Loucy (cell line): ENCODE measurements around the gene TEX55.
A peak's percentile ranks its signal among the peaks of the same experiment; 100 is the strongest.

ENCODE experiments used
- H2AFZ ChIP-seq: fragments of 200-600 bp; sonication (generic); 2 replicates; pipeline ENCODE4 v1.6.0; 2016; ENCODE audit warnings: antibody characterized with exemption, mild to moderate bottlenecking, low read length, moderate library complexity
- H3F3A ChIP-seq: fragments of 200-600 bp; 2 replicates; pipeline ENCODE4 v1.6.0; 2016; ENCODE audit warnings: antibody characterized with exemption, low read depth, mild to moderate bottlenecking
- H3K27me3 ChIP-seq: fragments of 200-600 bp; sonication (generic); 2 replicates; pipeline ENCODE4 v1.6.1; 2014; ENCODE audit warnings: low read length, mild to moderate bottlenecking; ENCODE audit not compliant: insufficient read depth, poor library complexity, severe bottlenecking
- H3K36me3 ChIP-seq: fragments of 200-600 bp; sonication (generic); 2 replicates; pipeline ENCODE4 v1.6.1; 2016; ENCODE audit warnings: low read length; ENCODE audit not compliant: insufficient read depth
- H3K4me1 ChIP-seq: fragments of 200-600 bp; sonication (generic); 2 replicates; pipeline ENCODE4 v1.5.1; 2014; ENCODE audit warnings: low read length, mild to moderate bottlenecking; ENCODE audit not compliant: insufficient read depth, poor library complexity, severe bottlenecking
- H3K4me2 ChIP-seq: fragments of 200-600 bp; sonication (generic); 2 replicates; pipeline ENCODE4 v1.6.0; 2014; ENCODE audit warnings: antibody characterized with exemption, low read length, low read depth, mild to moderate bottlenecking; ENCODE audit not compliant: poor library complexity, severe bottlenecking
- H3K4me3 ChIP-seq: fragments of 200-600 bp; sonication (generic); 2 replicates; pipeline ENCODE4 v1.5.1; 2014; ENCODE audit warnings: low read length, mild to moderate bottlenecking, mixed read lengths; ENCODE audit not compliant: poor library complexity, severe bottlenecking
- H3K79me2 ChIP-seq: fragments of 200-600 bp; sonication (generic); 2 replicates; pipeline ENCODE4 v1.6.1; 2014; ENCODE audit warnings: low read length; ENCODE audit not compliant: insufficient read depth
- H3K9ac ChIP-seq: fragments of 200-600 bp; sonication (generic); 2 replicates; pipeline ENCODE4 v1.6.0; 2014; ENCODE audit warnings: mild to moderate bottlenecking, low read depth, low read length, moderate library complexity; ENCODE audit not compliant: poor library complexity, severe bottlenecking
- H3K9me2 ChIP-seq: fragments of 200-600 bp; sonication (generic); replicated peaks from 2 replicates; pipeline ENCODE4 v1.6.1; 2016; ENCODE audit warnings: low read depth, low read length, mixed read lengths
- H3K9me3 ChIP-seq: fragments of 200-600 bp; sonication (generic); 2 replicates; pipeline ENCODE4 v1.6.1; 2014; ENCODE audit warnings: mild to moderate bottlenecking, antibody characterized with exemption, low read length, low read depth; ENCODE audit not compliant: insufficient read depth
- H4K20me1 ChIP-seq: fragments of 200-600 bp; sonication (generic); 2 replicates; pipeline ENCODE4 v1.6.0; 2014; ENCODE audit warnings: antibody characterized with exemption, low read length, mild to moderate bottlenecking; ENCODE audit not compliant: insufficient read depth, poor library complexity, severe bottlenecking
- CTCF ChIP-seq: fragments of 200-600 bp; sonication (generic); conservative IDR thresholded peaks from 2 replicates; pipeline ENCODE4 v1.5.1; 2014; ENCODE audit warnings: mild to moderate bottlenecking, antibody characterized with exemption, low read length
- EZH2phosphoT487 ChIP-seq: fragments of 200-600 bp; IDR thresholded peaks from 2 replicates; pipeline ENCODE4 v1.6.1; 2018; ENCODE audit warnings: antibody characterized with exemption, mild to moderate bottlenecking, moderate library complexity, borderline replicate concordance

Gene TEX55

GRCh38 chr3:119145500-119146167, at the start of gene TEX55:
Gene TEX55, plus strand, starts transcription at chr3:119146165. Its CDS starts 25 bp downstream, at chr3:119146190.
- peak within 1 kb of the TSS; percentile 67; the same call in 1 of the 2 replicates for H2AFZ ChIP-seq
- H3K9me3 ChIP-seq = no peaks in the 10 kb centered on the region
- H4K20me1 ChIP-seq = no peaks in the 10 kb centered on the region
- no peak within 1 kb of the TSS for H3K4me2 ChIP-seq
- no peaks in the 10 kb centered on the region for H3K27me3 ChIP-seq
- H3F3A ChIP-seq = no peaks in the 10 kb centered on the region
- no peak within 1 kb of the TSS for H3K9ac ChIP-seq
- H3K4me3 ChIP-seq = no peak within 1 kb of the TSS
- no peaks in the 10 kb centered on the region for H3K4me1 ChIP-seq
- no peaks in the 10 kb centered on the region for H3K36me3 ChIP-seq
- H3K9me2 ChIP-seq = no peaks in the 10 kb centered on the region
- peak; percentile 76 for TF ChIP-seq CTCF
- no peak for TF ChIP-seq EZH2phosphoT487
- no peaks in the 10 kb centered on the region for H3K79me2 ChIP-seq

GRCh38 chr3:119098003-119098402, 48.0 kb upstream of the TEX55 start:
- no peaks in the 10 kb centered on the region for H3K9me3 ChIP-seq
- H3K4me1 ChIP-seq = no peaks in the 10 kb centered on the region
- no peaks in the 10 kb centered on the region for H3F3A ChIP-seq
- no peaks in the 10 kb centered on the region for H3K9me2 ChIP-seq
- TF ChIP-seq EZH2phosphoT487 = no peak
- no peak for TF ChIP-seq CTCF
- no peak overlapping the region for H3K4me2 ChIP-seq
- no peaks in the 10 kb centered on the region for H3K27me3 ChIP-seq
- no peaks in the 10 kb centered on the region for H4K20me1 ChIP-seq
- no peak overlapping the region for H3K9ac ChIP-seq
- no peaks in the 10 kb centered on the region for H3K79me2 ChIP-seq
- H2AFZ ChIP-seq = no peak overlapping the region
- no peak overlapping the region for H3K4me3 ChIP-seq
- no peaks in the 10 kb centered on the region for H3K36me3 ChIP-seq

GRCh38 chr3:119098619-119099222, 47.2 kb upstream of the TEX55 start:
- Histone ChIP-seq H3K9ac (no peak overlapping the region), H3F3A (no peaks in the 10 kb centered on the region), H3K9me2 (no peaks in the 10 kb centered on the region), H3K4me2 (no peak overlapping the region), H3K9me3 (no peaks in the 10 kb centered on the region), H2AFZ (no peak overlapping the region), H4K20me1 (no peaks in the 10 kb centered on the region), H3K4me1 (no peaks in the 10 kb centered on the region), H3K79me2 (no peaks in the 10 kb centered on the region), H3K36me3 (no peaks in the 10 kb centered on the region), H3K27me3 (no peaks in the 10 kb centered on the region), H3K4me3 (no peak overlapping the region)
- TF ChIP-seq CTCF (peak; percentile 80), EZH2phosphoT487 (no peak)
